Stimulated activated CD8-positive, alpha-beta memory T cell treated with anti-CD3 and anti-CD28 coated beads, Interleukin-7, amount 100 ng/mL, for 4 hours (primary cell): Measurements from ENCODE around the gene PLCXD1.

Experiments
- DNase-seq, 2 donors: peaks; one replicate each; pipeline ENCODE4 v3.0.0-alpha.2; 2020; ENCODE audit warnings: low read depth in 2 of 2

PLCXD1 gene

DNA sequence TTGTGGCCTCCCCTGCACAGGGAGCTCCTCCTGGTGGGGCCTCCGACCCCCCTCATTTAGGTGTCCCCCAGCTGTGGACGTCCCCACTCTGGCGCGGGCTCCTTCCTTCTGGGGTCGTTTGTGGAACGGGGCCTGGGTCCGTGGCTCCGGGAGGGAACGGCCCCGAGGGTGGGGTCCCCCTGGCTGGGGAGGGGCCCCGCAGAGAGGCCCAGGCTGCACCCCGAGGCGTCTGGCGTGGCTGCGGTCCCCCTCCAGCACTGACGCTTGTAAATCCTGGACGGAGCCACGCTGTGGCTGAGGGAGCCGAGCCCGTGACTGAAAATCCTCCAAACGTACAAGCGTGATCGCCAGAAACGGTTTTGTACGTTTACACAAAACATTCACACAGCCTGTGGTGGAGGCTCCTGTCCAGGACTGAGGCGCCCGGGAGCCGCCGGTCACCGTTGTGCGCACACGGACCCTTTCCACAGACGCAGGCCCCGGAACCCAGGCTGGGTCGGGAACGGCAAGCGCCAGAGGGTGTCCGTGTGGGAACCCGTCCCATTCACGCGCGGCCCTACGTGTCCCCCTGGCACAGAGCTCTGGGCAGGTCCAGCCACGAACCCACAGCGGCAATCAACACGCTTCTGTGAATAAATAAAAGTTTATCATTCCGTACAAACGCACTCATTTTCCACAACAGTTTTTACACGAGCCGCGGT is 52.6 kb downstream of the PLCXD1 start:
- no peak for DNase-seq

DNA sequence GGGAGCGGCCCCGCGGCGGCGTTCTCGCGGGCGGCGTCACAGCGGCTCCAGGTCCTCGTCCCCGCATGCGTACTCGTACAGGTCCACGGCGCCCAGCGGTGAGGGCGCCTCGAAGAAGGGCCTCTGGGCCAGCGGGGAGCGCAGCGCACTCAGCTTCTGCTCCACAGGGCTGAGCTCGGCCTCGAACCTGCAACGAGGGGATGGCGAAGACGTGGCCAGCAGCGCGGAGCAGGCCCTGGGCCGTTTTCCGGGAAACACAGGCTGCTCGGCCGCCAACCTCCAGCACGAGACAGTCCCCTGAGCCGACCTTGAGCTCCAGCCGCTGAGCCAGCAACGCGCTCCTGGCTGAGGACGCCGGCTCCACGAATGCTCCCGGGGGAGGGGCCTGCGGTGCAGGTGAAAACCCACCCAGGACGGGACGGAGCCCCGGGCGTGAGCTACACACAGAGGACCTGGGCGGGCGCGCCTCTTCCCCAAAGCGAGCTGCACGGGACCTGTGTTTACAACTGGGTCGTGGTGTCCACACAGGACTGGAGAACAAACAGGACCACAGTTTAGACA is 53.2 kb downstream of the PLCXD1 start:
- no peak for DNase-seq

DNA sequence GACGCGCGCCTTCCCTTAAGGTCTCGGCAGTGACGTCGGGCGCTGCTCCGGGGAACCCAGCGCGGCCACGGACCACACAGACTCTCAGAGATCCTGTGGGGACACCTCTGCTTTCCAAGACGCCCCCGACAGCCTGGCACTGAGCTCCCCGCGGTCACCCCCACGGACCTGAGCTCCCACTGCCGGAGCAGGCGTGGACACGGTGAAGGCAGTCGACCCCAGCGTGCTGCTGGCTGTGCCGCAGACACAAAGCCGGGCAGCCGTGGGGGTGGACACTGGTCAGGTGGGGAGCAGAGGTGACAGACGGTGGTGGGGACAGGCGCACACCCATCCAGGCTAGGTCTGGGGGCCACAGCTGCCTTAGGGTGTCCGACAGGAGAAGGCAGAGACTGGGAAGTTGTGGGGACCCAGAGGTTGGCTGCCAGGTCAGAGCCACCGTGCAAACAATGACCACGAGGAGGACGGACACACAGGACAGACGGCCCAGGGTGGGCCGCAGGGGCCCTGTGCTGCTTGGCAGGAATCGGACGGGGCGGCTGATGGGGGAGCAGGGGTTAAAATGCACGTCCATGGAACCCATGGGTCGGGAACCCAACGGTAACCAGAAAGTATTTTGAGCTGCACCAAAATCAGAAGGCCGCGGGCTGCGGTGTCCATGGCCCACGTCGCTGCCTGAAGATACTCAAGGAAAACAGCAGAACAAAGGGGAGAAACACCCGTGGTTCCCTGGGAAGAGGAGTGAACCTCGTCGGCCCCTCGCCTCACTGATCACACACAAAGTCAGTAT is 54.0 kb downstream of the PLCXD1 start:
- DNase-seq: no peak

DNA sequence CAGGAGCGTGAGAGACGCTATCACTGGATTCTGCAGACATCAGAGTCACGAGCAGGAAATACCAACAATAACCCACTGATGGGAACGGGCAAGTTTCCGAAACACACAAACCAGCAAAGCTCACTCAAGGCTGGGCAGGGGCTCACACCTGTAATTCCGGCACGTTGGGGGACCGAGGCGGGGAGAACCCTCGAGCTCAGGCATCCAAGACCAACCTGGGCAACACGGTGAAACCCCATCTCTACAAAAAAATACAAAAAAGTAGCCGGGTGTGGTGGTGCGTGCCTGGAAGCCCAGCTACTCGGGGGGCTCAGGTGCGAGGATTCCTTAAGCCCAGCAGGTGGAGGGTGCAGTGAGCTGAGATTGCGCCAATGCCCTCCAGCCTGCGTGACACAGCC is 54.6 kb downstream of the PLCXD1 start:
- DNase-seq: no peak

DNA sequence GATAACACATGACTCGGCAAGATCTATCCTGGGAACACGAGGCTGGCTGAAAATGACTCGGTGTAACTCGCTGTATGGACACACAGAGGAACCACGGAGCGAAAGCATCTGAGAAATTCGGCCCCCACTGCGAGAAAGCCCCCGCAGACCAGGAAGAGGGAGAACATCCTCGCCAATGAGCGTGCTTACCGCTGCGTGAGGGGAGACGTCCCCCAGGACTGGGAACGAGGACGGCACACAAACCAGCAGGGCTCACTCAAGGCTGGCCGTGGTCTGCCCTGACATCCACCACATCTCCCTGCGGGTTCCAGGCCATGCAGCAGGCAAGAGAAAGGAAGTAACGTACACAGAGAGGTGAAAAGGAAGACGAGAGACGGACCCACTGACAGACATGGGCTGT is 55.0 kb downstream of the PLCXD1 start:
- DNase-seq: no peak

DNA sequence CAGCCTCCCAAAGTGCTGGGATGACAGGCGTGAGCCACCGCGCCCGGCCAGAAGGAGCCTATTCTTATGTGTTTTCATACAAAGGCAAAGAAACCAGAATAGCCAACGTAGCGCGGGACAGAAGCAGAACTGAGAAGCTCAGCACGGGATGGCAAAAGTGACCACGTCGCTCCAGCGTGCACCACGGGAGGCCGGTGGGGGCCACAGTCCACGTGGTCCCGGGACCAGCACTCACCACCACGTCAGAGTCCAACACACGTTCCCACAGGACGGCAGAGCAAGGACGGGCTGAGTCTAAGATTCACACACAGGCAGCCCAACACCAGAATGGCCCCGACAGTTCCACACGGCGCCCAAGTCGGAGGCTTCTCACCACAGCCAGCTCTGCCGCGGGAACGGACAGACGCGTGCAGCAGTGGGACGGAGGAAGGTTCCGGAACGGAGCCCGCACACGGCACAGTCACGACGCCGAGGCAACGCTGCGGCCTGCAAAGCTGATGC is 56.2 kb downstream of the PLCXD1 start:
- no peak for DNase-seq

DNA sequence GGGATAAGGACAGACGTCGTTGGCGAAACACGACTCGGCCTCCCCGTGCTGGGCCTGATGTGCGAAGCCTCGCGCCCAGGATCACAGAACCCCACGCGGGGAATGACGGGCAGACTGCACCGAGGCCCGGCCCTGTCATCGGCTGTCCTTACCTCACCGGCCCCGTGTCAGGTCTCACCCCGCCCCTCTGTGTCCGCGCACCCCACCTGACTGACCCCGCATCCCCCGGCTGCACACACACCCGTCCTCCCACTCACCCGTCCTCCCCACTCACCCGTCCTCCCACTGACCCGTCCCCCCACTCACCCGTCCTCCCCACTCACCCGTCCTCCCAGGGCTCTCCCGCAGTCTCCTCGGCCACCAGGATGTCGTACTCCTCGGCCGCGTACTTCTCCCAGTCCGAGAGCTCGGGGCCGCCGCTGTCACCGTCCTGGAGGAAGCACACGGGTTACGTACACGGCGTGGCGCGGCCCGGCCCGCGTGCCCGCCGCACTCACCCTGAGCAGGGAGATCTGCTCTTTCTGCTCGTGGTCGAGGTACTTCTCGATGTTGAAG is 57.2 kb downstream of the PLCXD1 start:
- DNase-seq: no peak

DNA sequence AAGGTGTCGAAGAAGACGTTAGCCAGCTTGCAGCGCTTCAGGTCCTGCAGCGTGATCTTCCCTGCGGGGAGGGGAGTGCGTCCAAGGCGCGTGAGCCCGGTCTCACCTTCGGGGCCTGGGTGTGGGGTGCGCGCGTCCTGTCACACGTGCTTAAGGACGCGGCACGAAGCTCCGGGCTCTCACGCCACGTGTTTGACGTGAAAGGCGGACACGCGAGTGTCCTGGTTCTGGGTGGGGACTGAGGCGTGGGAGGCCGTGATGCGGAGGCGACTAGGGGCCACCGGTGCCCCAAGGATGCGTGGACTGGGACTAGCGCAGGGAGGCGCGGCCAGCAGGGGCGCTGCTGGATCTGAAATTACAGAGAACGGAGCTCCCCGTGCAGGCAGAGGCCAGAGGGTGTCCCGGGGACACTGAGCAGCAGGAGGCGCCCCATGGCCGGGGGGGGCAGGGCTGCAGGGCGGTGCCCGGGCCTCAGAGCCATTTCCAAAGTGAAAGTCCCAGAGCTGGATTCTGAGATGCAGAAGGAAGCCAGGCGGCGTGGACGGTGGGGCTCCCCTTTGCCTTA is 57.7 kb downstream of the PLCXD1 start:
- DNase-seq: no peak

DNA sequence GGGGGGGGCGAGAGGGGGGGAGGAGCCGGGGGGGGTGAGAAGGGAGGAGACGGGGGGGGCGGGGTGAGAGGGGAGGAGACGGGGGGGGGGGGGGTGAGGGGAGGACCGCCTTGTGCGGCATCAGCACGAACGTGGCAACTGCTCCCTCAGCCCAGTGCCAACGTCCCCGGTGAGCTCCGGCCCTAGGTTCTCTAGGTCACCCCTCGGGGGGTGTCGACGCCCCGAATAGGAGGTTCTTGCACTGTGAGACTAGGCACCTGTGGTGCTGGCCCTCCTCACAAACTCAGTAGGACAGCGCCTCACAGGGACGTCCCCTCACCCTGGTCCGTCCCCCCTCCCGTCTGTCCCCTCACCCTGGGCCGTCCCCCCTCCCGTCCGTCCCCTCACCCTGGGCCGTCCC is 58.9 kb downstream of the PLCXD1 start:
- DNase-seq: no peak

DNA sequence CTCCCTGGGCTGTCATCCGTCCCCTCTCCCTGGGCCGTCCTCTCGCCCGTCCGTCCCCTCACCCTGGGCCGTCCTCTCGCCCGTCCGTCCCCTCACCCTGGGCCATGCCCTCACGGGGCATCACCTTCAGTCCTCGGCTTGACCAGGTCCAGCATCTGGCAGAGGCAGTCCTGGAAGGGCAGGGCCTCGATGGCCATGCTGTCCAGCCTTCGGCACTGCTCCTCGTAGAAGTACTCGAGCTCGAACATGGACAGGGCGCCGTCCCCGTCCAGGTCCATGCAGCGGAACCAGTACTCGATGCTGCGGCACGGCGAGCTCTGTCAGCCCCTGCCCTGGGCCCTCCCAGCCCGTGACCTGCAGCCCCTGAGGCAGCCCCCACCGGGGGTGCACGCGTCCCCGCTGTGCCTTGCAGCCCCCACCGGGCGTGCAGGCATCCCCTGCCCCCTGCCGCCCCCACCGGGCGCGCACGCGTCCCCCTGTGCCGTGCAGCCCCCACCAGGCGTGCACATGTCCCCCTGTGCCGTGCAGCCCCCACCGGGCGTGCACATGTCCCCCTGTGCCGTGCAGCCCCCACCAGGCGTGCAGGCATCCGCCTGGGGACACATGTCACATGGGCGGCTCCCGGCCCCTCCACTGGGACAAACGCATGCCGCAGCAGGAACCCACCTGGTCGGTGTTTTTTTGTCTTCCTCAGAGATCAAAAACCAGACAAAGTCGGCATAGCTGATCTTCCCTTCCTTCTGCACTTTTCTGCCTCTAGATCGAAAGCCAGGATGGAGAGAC is 59.7 kb downstream of the PLCXD1 start:
- DNase-seq: no peak

DNA sequence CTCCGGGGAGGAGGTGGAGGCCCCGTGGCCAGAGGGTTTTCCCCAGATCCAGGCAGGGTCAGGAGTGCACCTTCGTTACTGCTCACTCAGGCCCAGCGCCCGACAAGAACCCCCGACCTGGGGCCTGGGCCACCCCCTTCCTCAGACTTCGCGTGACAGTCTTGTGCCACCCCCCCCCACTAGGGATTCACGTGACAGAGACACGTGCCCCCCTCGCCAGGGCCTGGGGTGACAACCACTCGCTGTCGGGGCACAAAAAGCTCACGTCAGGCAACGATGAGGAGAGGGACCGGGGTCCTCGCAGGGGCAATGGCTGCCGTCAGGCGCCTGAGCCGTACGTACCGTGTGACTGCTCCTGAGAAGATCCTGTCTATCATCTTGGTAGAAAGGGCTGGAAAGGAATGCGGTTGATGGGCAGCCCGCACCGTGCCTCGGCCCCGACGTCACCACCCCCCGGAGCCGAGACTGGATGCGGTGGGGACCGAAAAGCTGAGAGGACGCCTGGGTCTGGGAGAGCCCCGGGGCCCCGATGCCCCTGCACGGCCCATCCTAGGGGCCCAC is 60.4 kb downstream of the PLCXD1 start:
- no peak for DNase-seq

DNA sequence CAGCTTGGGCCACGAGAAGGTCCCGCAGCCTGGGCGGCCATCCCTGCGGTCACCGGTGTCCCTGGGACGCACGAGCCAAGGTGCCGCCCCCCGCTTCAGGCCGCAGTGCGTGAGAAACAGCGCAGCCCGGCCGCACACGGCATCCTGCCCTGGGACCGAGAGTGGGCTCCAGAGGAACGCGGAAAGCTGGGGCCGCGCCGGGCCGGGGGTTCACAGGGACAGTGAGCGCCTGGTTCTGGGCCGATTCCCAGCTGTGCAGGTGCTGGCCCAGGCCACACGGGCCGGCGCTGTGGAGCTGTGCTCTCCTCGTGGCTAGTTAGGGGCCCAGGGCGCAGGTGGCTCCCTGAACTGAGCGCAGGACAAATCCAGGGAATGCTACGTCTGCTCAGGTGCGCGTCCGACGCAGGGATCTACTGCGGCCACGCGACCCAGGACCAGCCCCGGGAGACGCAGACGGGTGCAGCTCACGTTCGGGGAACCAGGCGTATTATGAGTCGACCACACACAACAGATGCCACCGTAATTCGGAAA is 63.3 kb downstream of the PLCXD1 start:
- no peak for DNase-seq

DNA sequence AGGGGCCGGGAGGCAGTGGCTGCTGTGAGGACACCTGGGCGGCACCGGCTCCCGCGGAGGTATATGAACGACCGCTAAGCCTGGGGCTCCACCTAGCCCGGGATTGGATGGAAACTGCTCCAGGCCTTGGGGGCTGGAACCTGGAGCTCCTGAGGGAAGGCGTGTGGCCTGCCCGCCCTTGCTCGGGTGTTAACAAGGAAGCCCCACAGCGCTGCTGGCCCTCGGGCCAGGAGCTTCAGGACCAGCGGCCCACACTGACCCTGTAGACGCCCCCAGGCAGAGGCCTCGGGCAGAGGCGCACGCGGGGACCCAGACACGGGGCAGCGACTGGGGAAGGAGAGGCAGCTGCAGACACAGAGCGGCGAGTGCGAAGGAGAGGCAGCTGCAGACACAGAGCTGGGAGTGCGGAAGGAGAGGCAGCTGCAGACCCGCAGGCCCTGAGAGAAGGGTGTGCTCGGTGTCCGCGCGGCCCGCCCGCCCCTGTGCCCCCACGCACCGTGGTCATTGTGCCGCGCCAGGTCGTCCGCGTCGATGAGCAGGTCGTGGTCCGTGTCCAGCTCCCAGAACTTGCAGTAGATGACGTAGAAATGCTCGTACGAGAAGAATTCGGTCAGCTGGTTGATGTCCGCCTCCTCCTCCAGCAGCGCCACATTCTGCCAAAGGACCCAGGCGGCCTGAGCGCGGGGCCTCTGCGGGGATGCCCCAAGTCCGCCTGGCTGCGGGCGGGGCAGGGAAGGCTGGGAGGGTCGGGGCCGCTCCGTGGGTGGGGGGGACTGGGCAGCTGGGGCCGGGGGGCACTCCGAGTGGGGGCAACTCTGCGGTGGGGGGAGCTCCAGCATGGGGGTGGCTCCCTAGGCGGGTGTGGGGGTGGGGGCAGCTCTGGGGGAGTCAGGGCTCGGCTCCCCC is 64.1 kb downstream of the PLCXD1 start:
- DNase-seq: no peak

DNA sequence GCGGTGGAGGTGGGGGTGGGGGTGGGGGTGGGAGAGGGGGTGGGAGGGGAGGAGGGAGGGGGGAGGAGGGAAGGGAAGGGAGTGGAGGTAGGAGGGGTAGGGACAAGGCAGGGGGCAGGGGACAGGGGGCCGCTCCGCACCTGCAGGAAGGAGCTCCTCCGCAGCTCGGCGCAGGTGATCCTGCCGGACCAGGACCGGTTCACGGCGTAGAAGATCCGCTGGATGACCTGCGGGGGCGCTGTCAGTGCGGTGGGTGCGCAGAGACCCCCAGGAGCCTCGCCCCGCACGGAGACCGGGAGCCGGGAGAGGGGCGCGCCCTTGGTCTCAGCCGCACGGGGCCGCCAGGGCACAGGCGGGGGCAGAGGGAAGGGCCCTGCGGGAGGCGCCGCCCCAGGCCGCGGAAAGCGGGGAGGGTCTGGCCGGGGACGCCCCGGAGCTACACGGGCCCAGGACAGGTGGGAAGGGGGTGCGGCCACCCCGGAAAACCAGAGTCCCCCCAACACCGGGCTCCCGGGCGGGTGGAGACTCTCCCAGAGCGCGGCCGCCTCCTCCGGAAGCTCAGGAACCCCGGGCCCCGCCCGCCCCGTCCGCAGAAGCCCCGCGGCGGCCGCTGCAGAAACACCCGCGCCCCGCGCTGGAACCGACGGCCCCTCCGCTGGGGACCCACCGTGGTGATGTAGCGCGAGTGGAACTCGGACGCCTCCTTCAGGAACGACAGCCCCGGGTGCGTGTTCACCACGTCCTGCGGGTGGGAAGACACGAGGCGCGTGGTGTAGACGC is 65.0 kb downstream of the PLCXD1 start:
- no peak for DNase-seq

DNA sequence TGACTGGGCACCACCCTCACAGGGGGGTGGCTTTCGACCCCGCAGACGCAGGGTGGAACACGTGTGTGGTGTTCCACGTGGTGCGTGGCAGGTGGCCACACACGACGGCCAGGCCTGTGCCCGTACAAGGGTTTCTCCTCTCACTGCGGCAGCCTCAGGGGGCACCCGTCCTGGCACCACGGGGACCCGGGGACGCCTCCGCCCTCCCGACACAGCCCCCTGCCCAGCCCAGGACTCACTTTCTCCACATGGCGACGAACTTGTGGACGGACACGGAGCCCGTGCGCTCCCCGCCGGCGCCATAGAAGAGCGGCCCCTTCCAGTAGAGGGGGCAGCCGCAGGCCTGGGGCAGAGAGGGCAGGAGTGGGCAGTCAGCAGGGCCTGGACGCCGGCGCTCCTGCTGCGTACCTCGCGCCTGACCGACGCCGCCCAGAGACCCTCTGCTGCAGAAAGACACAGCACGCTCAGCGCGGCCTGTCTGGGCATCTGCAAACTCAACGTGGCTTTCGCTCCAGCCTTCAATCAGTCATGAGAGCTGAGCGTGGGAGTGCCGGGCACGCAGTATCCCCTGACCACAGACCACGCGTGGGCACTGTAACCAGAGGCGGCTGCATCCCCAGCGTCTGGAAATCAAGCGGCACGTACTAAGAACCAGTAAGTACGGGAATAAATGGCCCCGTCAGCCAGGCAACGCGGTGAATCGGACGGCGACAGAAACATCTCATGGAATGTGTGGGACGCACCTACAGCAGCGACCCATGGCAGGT is 66.4 kb downstream of the PLCXD1 start:
- DNase-seq: no peak

DNA sequence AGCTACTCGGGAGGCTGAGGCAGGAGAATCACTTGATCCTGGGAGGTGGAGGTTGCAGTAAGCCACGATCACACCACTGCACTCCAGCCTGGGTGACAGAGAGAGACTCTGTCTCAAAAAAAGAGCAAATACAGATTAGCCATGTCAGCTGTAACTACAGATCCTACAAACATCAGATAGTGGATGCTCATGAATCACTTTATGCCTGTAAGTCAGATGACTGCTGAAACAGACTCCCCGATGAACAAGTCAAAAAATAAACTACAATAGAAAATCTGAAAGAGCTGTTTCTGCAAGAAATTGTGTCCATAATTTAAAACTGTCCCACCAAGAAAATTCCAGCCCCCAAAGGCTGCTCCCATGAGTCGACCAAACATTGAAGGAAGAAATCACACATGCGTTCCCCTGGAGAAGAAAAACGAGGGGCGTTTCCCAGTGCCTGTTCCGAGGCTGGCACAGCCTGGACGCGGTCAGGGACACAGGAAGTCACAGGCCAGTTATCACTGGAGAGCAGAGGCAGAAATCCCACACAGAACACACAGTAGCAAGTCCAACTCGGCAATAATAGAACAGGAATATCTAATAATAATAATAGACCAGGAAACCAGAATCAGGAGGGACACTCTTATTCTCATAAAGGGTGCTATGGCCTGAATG is 67.4 kb downstream of the PLCXD1 start:
- DNase-seq: no peak

DNA sequence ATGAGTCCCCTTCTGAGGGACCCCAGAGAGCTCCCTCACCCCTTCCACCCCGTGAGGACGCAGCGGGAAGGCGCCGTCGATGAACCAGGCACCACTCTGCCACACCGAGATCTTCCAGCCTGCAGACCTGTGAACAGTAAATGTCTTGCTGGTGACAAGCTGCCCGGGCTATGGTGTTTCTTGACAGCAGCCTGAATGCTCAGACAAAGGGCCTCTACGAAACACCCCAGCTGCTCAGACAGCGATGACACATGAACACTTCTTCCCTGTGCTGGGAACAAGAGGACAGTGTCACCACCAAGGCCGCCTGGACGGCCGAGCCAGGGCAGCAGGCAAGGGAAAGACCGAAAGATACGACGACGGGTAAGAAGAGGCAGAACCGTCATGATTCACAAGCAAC is 68.0 kb downstream of the PLCXD1 start:
- DNase-seq: no peak

DNA sequence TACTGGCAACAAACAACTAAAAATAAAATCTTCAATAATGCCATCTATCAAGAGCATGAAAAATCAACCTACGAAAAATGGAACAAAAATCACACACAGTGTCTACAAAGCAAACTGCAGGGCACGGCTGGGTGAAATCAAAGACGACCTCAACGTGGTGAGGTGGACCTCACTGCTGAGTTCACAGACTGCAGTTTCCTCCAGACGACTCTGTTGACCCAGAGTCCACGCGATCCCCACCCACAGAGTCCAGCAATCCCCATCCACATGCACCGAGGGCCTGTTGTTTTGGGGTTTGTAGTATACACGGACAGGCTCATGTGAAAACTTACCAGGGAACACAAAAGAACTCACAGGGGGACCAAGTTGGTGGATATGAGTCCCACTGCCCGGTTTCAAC is 68.5 kb downstream of the PLCXD1 start:
- no peak for DNase-seq
